Measurements from ENCODE around the gene GNAL.

The GNAL gene

DNA sequence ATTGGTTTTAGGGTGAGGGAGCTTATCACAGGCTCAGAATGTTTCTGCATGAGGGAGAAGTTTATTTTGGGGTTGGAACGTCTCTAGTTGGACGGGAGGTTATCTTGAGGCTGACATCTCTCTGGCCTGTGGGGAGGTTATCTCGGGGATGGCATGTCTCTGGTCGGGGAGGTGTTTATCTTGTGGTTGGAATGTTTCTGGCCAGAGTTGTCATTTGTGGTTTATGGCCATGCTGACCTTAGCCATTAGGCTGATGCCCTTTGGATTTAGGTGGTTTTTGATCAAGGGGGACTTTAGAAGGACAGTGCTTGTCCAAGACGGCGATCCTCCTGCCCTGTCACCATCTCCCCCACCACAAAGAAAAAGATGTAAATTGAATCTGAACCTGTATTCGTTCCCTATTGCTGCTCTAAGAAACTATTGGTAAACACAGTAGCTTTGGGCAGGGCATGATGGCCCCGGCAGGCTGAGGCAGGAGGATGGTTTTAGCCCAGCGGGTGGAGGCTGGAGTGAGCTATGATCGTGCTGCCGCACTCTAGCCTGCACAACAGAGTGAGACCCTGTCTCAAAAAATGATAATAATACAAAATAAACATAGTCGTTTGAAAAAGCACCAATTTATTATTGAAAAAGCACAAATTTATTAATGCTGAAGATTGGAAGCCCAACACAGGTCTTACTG is 236.9 kb downstream of the GNAL start:
- no CpG with 5 or more reads among the region's 12 CpGs for WGBS, 2 donors (ENCODE audit: extremely low coverage in 2 of 2, insufficient read length in 2 of 2, insufficient replicate concordance in 1 of 2)
- no peak for DNase-seq (ENCODE audit: low spot score)

DNA sequence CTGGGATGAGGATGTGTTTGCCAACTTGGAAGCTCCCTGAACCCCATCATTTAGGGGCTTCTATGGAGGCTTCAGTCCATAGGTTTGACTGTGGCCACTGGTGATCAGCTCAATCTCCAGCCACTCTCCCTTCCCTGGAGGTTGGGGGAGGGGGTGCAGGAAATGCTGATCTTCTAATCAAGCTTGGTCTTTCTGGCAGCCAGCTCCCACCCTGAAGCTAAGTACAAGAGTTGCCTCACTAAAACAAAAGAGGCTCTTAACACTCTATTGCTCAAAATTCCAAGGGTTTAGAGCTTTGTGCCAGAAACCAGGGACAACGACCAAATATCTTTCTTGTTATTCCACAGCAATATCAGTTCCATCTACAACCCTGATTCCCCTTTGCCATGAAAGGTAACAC is 238.4 kb downstream of the GNAL start:
- DNase-seq (ENCODE audit: low spot score) = no peak
- WGBS, 2 donors (ENCODE audit: extremely low coverage in 2 of 2, insufficient read length in 2 of 2, insufficient replicate concordance in 1 of 2) = no CpG with 5 or more reads among the region's 1 CpG
- H3K36me3 ChIP-seq (replicated peaks in 1 of 2; ENCODE audit: control insufficient read depth in 2 of 2, insufficient read depth in 2 of 2, low read length in 2 of 2) = no peaks in the 10 kb centered on the region
- no peak overlapping the region for H3K18ac ChIP-seq (ENCODE audit: low read length)
- H2BK120ac ChIP-seq (ENCODE audit: low read depth, low read length) = no peak overlapping the region
- H4K8ac ChIP-seq (ENCODE audit: low read depth, low read length) = no peak overlapping the region
- no peak overlapping the region for H3K9ac ChIP-seq (ENCODE audit: low read depth, low read length, poor library complexity)
- H3K9me3 ChIP-seq (replicated peaks in 1 of 2; ENCODE audit: control insufficient read depth in 2 of 2, insufficient read depth in 1 of 2, low read depth in 1 of 2, low read length in 2 of 2) = no peaks in the 10 kb centered on the region
- no peak overlapping the region for H2BK15ac ChIP-seq (ENCODE audit: low read length)
- H3K4me1 ChIP-seq (ENCODE audit: control insufficient read depth in 2 of 2, insufficient read depth in 1 of 2, low read depth in 1 of 2, low read length in 2 of 2) = no peaks in the 10 kb centered on the region
- H3K27me3 ChIP-seq (ENCODE audit: control insufficient read depth in 3 of 3, insufficient read depth in 3 of 3, low read depth in 1 of 3, low read length in 3 of 3) = peaks cover 0 to 7% (median 0%) of the 10 kb centered on the region in 3 experiments
- H3K4ac ChIP-seq (ENCODE audit: low read length) = no peak overlapping the region
- no peak overlapping the region for H3K23ac ChIP-seq (ENCODE audit: low read depth, low read length, poor library complexity)
- no peak overlapping the region for H3K27ac ChIP-seq (replicated peaks; ENCODE audit: low read length)
- H3K14ac ChIP-seq (ENCODE audit: low read length) = no peak overlapping the region
- no peak overlapping the region for H2AK5ac ChIP-seq (ENCODE audit: low read depth, low read length)
- no peak overlapping the region for H3K4me2 ChIP-seq (ENCODE audit: insufficient read depth, low read length, poor library complexity, severe bottlenecking)
- H3K79me1 ChIP-seq (ENCODE audit: low read depth, low read length) = no peaks in the 10 kb centered on the region
- H4K91ac ChIP-seq (ENCODE audit: low read depth, low read length, poor library complexity) = no peak overlapping the region
- no peak overlapping the region for H2AFZ ChIP-seq (ENCODE audit: low read length)
- H2BK12ac ChIP-seq (ENCODE audit: low read length) = no peak overlapping the region
- H2BK5ac ChIP-seq (ENCODE audit: low read length) = no peak overlapping the region
- no peak overlapping the region for H3K4me3 ChIP-seq (ENCODE audit: low read length in 2 of 2)

More for the DNA sequence above, 236.9 kb downstream of the GNAL start:
- no peak overlapping the region for H2BK12ac ChIP-seq (ENCODE audit: low read length)
- no peak overlapping the region for H2BK15ac ChIP-seq (ENCODE audit: low read length)
- H3K4ac ChIP-seq (ENCODE audit: low read length) = no peak overlapping the region
- no peaks in the 10 kb centered on the region for H3K36me3 ChIP-seq (replicated peaks in 1 of 2; ENCODE audit: control insufficient read depth in 2 of 2, insufficient read depth in 2 of 2, low read length in 2 of 2)
- no peak overlapping the region for H4K91ac ChIP-seq (ENCODE audit: low read depth, low read length, poor library complexity)
- H3K4me2 ChIP-seq (ENCODE audit: insufficient read depth, low read length, poor library complexity, severe bottlenecking) = no peak overlapping the region
- no peak overlapping the region for H3K9ac ChIP-seq (ENCODE audit: low read depth, low read length, poor library complexity)
- H3K79me1 ChIP-seq (ENCODE audit: low read depth, low read length) = no peaks in the 10 kb centered on the region
- H3K9me3 ChIP-seq (replicated peaks in 1 of 2; ENCODE audit: control insufficient read depth in 2 of 2, insufficient read depth in 1 of 2, low read depth in 1 of 2, low read length in 2 of 2) = no peaks in the 10 kb centered on the region
- H3K27me3 ChIP-seq (ENCODE audit: control insufficient read depth in 3 of 3, insufficient read depth in 3 of 3, low read depth in 1 of 3, low read length in 3 of 3) = peaks cover 0 to 7% (median 0%) of the 10 kb centered on the region in 3 experiments
- H3K18ac ChIP-seq (ENCODE audit: low read length) = no peak overlapping the region
- no peak overlapping the region for H2AFZ ChIP-seq (ENCODE audit: low read length)
- no peak overlapping the region for H4K8ac ChIP-seq (ENCODE audit: low read depth, low read length)
- H3K4me3 ChIP-seq (ENCODE audit: low read length in 2 of 2) = no peak overlapping the region
- H2BK120ac ChIP-seq (ENCODE audit: low read depth, low read length) = no peak overlapping the region
- no peak overlapping the region for H3K14ac ChIP-seq (ENCODE audit: low read length)
- no peaks in the 10 kb centered on the region for H3K4me1 ChIP-seq (ENCODE audit: control insufficient read depth in 2 of 2, insufficient read depth in 1 of 2, low read depth in 1 of 2, low read length in 2 of 2)
- no peak overlapping the region for H3K23ac ChIP-seq (ENCODE audit: low read depth, low read length, poor library complexity)
- H2AK5ac ChIP-seq (ENCODE audit: low read depth, low read length) = no peak overlapping the region
- H2BK5ac ChIP-seq (ENCODE audit: low read length) = no peak overlapping the region
- no peak overlapping the region for H3K27ac ChIP-seq (replicated peaks; ENCODE audit: low read length)

DNA sequence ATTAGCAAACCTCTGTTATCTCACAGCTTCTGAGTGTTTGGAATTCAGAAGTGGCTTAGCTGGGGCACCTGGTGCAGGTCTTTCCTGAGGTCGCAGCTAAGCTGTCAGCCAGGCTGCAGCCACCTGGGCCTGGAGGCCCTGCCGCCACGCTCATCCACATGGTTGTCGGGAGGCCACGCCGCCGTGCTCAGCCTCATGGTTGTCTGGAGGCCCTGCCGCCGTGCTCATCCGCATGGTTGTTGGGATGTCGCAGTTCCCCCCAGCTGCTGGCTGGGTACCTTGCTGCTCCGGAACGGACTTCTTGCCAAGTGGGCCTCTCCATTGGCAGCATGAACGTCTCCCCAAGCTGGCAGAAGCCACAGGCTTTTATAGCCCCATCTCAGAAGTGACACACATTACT is 243.3 kb downstream of the GNAL start:
- Histone ChIP-seq H2AK5ac (ENCODE audit: low read depth, low read length) (no peak overlapping the region), H3K4me1 (ENCODE audit: control insufficient read depth in 2 of 2, insufficient read depth in 1 of 2, low read depth in 1 of 2, low read length in 2 of 2) (no peaks in the 10 kb centered on the region), H2BK5ac (ENCODE audit: low read length) (no peak overlapping the region), H2BK15ac (ENCODE audit: low read length) (no peak overlapping the region), H3K27me3 (ENCODE audit: control insufficient read depth in 3 of 3, insufficient read depth in 3 of 3, low read depth in 1 of 3, low read length in 3 of 3) (peaks cover 0 to 3% (median 0%) of the 10 kb centered on the region in 3 experiments), H3K27ac (replicated peaks; ENCODE audit: low read length) (no peak overlapping the region), H3K4me3 (ENCODE audit: low read length in 2 of 2) (peak overlapping the region in 1 of 2 donors; percentile 54), H3K4me2 (ENCODE audit: insufficient read depth, low read length, poor library complexity, severe bottlenecking) (no peak overlapping the region), H4K91ac (ENCODE audit: low read depth, low read length, poor library complexity) (peak overlapping the region; percentile 94), H3K23ac (ENCODE audit: low read depth, low read length, poor library complexity) (no peak overlapping the region), H2AFZ (ENCODE audit: low read length) (no peak overlapping the region), H4K8ac (ENCODE audit: low read depth, low read length) (no peak overlapping the region), H3K9me3 (replicated peaks in 1 of 2; ENCODE audit: control insufficient read depth in 2 of 2, insufficient read depth in 1 of 2, low read depth in 1 of 2, low read length in 2 of 2) (no peaks in the 10 kb centered on the region), H2BK12ac (ENCODE audit: low read length) (no peak overlapping the region), H3K9ac (ENCODE audit: low read depth, low read length, poor library complexity) (no peak overlapping the region), H3K36me3 (replicated peaks in 1 of 2; ENCODE audit: control insufficient read depth in 2 of 2, insufficient read depth in 2 of 2, low read length in 2 of 2) (no peaks in the 10 kb centered on the region), H3K14ac (ENCODE audit: low read length) (no peak overlapping the region), H2BK120ac (ENCODE audit: low read depth, low read length) (no peak overlapping the region), H3K4ac (ENCODE audit: low read length) (no peak overlapping the region), H3K18ac (ENCODE audit: low read length) (peak overlapping the region; percentile 52), H3K79me1 (ENCODE audit: low read depth, low read length) (no peaks in the 10 kb centered on the region)
- WGBS, 2 donors (ENCODE audit: extremely low coverage in 2 of 2, insufficient read length in 2 of 2, insufficient replicate concordance in 1 of 2) = no CpG with 5 or more reads among the region's 14 CpGs
- no peak for DNase-seq (ENCODE audit: low spot score)

Measured in neuronal stem cell (in vitro differentiated cells).